Gastrocnemius medialis (tissue), 4 donors: ENCODE results near the gene HSD11B2. TPM values are rescaled to one million over a fixed set of nuclear protein-coding genes. Genes with fewer than 3 reads are reported as not detected.
A peak's percentile ranks its signal among the peaks of the same experiment; 100 is the strongest.

ENCODE experiments used
- ATAC-seq, 2 donors: fragments of 150-250 bp; one replicate each; pipeline ENCODE4 v1.9.1; 2016
- DNase-seq, 2 donors: peaks; one replicate each; pipeline ENCODE4 v3.0.0-alpha.2; 2019
- H3K27ac ChIP-seq, 4 donors: fragments of 200-600 bp; sonication (generic); 1 replicate in 1 of 4; 2 replicates in 3 of 4; pipeline ENCODE4 v1.5.1; 2016 to 2018; ENCODE audit warnings: mild to moderate bottlenecking in 2 of 4, moderate library complexity in 1 of 4
- H3K27me3 ChIP-seq, 3 donors: fragments of 200-600 bp; sonication (generic) in 2 of 3; 1 replicate in 1 of 3; 2 replicates in 2 of 3; pipeline versions ENCODE4 v1.5.1 to v1.6.0; 2016 to 2019; ENCODE audit warnings: mild to moderate bottlenecking in 1 of 3, moderate library complexity in 1 of 3
- H3K36me3 ChIP-seq, 2 donors: fragments of 200-600 bp; sonication (generic) in 1 of 2; one replicate each; pipeline ENCODE4 v1.5.1; 2017 to 2018
- H3K4me1 ChIP-seq, 2 donors: fragments of 200-600 bp; sonication (generic) in 1 of 2; one replicate each; pipeline ENCODE4 v1.5.1; 2016 to 2017; ENCODE audit warnings: mild to moderate bottlenecking in 2 of 2
- H3K4me3 ChIP-seq, 4 donors: fragments of 200-600 bp; sonication (generic) in 3 of 4; 1 replicate in 1 of 4; 2 replicates in 3 of 4; pipeline ENCODE4 v1.5.1; 2016 to 2019; ENCODE audit warnings: mild to moderate bottlenecking in 2 of 4
- H3K9me3 ChIP-seq, 3 donors: fragments of 200-600 bp; sonication (generic) in 2 of 3; 1 replicate in 1 of 3; 2 replicates in 2 of 3; pipeline ENCODE4 v1.5.1; 2016 to 2019
- POLR2A ChIP-seq, 2 donors: fragments of 450-650 bp; IDR thresholded peaks; one replicate each; pipeline ENCODE4 v1.6.1; 2017; ENCODE audit warnings: antibody characterized with exemption in 2 of 2, mild to moderate bottlenecking in 2 of 2, moderate library complexity in 2 of 2
- in situ Hi-C, 4 donors: fragments of 200-750 bp; cut with MboI; loops; one replicate each; pipeline versions ENCODE4 v1.15.0 to v1.8.0; 2017; ENCODE audit warnings: low sequenced_read_pairs in 4 of 4
- intact Hi-C: fragments of 100-400 bp; cut with DNase I; formaldehyde crosslinking; loops from one replicate; pipeline ENCODE4 v1.15.1; 2023; ENCODE audit warnings: low total_unique reads
- total RNA-seq, 4 donors: library from RNA; depleted of rRNA; stranded (reverse); fragments of >200 nt; gene quantifications; one replicate each; pipeline versions ENCODE4 v1.1.0 to v1.2.3, GENCODE V29; 2016
- TF ChIP-seq, protein P1 (sequence below), 5 experiments: fragments of 450-650 bp in 3 of 5; fragments of 200-600 bp in 2 of 5; sonication (generic) in 2 of 5; IDR thresholded peaks in 4 of 5; conservative IDR thresholded peaks in 1 of 5; 1 replicate in 4 of 5; 2 replicates in 1 of 5; pipeline ENCODE4 v1.5.1; 2016 to 2019; ENCODE audit warnings: antibody characterized with exemption in 5 of 5, mild to moderate bottlenecking in 3 of 5, moderate library complexity in 3 of 5

HSD11B2 gene
- total RNA-seq, 4 donors from 2014 or later: 2.3 to 4.1 TPM; not detected in 2

DNA sequence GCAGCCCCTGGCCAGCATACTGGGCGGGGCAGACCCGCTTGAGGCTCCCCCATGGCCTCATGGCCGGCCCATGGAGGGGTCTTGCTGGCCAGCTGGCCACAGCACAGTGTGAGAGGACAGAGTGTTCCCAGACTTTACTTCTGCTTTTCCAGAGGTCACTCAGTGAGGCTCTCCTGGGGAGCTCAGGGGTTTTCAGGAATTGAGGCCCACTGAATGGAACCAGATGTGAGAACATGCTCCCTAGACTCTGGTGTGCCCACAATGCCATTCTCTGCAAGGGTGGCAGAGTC lies 28.9 kb downstream of the HSD11B2 start:
- DNase-seq (no peak), ATAC-seq (no peak)
- H3K27me3 ChIP-seq: no peaks in the 10 kb centered on the region
- no peaks in the 10 kb centered on the region for H3K9me3 ChIP-seq
- in situ Hi-C loops: no loop called here
- H3K4me3 ChIP-seq: no peak overlapping the region
- intact Hi-C loops: no loop called here
- TF ChIP-seq, protein P1, sequence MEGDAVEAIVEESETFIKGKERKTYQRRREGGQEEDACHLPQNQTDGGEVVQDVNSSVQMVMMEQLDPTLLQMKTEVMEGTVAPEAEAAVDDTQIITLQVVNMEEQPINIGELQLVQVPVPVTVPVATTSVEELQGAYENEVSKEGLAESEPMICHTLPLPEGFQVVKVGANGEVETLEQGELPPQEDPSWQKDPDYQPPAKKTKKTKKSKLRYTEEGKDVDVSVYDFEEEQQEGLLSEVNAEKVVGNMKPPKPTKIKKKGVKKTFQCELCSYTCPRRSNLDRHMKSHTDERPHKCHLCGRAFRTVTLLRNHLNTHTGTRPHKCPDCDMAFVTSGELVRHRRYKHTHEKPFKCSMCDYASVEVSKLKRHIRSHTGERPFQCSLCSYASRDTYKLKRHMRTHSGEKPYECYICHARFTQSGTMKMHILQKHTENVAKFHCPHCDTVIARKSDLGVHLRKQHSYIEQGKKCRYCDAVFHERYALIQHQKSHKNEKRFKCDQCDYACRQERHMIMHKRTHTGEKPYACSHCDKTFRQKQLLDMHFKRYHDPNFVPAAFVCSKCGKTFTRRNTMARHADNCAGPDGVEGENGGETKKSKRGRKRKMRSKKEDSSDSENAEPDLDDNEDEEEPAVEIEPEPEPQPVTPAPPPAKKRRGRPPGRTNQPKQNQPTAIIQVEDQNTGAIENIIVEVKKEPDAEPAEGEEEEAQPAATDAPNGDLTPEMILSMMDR (IDR thresholded peaks at IDR 0.05 in 4 of 5, conservative IDR thresholded peaks at IDR 0.05 in 1 of 5): no peak
- no peak for TF ChIP-seq POLR2A (IDR thresholded peaks at IDR 0.05)
- no peaks in the 10 kb centered on the region for H3K36me3 ChIP-seq
- H3K4me1 ChIP-seq: peaks cover 88% of the 10 kb centered on the region in 2 donors
- peak overlapping the region; percentile 54 to 90 (median 70) for H3K27ac ChIP-seq

DNA sequence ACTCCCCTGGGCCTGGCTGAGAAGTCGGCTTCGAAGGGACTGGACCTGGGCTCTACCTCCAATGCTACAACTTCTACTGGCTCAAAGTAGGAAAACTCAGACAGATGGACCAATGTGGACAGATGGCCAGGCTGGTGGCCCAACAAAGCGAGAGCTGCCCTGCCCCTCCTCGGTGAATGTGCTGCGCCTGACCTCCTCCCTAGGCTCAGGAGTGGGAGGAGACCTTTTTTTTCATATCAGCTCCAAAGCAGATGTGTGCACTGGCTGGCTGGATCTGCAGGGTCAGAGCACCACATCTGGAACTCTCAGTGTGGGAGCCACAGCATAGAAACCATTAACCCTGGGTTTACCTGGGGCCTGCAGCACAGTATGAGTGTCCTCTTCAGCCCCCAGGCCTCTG lies 29.2 kb downstream of the HSD11B2 start:
- Histone ChIP-seq H3K27me3 (no peaks in the 10 kb centered on the region), H3K9me3 (no peaks in the 10 kb centered on the region), H3K4me3 (no peak overlapping the region), H3K27ac (peak overlapping the region; percentile 54 to 90 (median 70)), H3K4me1 (peaks cover 92% of the 10 kb centered on the region in 2 donors), H3K36me3 (no peaks in the 10 kb centered on the region)
- ATAC-seq (no peak), DNase-seq (peak in 1 of 2 donors; percentile 35)
- in situ Hi-C loops (no loop called here), intact Hi-C loops (no loop called here)
- TF ChIP-seq POLR2A (IDR thresholded peaks at IDR 0.05): no peak
- TF ChIP-seq, protein P1 (IDR thresholded peaks at IDR 0.05 in 4 of 5, conservative IDR thresholded peaks at IDR 0.05 in 1 of 5): no peak

DNA sequence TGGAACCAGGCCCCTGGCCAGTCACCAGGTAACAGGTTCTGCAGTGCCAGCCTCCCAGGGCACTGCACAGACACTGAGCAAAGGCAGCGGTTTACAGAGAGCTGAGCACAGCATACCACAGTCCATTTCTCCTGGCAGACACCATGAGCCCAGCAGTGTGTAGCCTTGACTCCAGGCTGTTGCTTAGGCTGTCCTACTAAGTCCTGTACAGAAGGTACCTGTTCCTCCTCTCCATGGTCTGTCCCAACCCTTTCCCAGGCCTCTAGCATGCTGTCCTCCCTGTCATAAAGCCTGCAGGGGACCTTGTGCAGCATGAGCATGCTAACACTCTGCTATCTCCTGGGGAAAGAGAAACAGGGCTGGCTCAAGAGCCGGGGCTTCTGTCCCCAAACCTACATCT lies 30.0 kb downstream of the HSD11B2 start:
- Histone ChIP-seq H3K27me3 (no peaks in the 10 kb centered on the region), H3K4me1 (peaks cover 99% of the 10 kb centered on the region in 2 donors), H3K36me3 (no peaks in the 10 kb centered on the region), H3K4me3 (no peak overlapping the region), H3K27ac (peak overlapping the region in 3 of 4 donors; percentile 67 to 90 (median 73)), H3K9me3 (no peaks in the 10 kb centered on the region)
- ATAC-seq: no peak
- TF ChIP-seq, protein P1 (IDR thresholded peaks at IDR 0.05 in 4 of 5, conservative IDR thresholded peaks at IDR 0.05 in 1 of 5): no peak
- no peak for TF ChIP-seq POLR2A (IDR thresholded peaks at IDR 0.05)
- DNase-seq: no peak
- intact Hi-C loops: no loop called here
- in situ Hi-C loops: no loop called here

DNA sequence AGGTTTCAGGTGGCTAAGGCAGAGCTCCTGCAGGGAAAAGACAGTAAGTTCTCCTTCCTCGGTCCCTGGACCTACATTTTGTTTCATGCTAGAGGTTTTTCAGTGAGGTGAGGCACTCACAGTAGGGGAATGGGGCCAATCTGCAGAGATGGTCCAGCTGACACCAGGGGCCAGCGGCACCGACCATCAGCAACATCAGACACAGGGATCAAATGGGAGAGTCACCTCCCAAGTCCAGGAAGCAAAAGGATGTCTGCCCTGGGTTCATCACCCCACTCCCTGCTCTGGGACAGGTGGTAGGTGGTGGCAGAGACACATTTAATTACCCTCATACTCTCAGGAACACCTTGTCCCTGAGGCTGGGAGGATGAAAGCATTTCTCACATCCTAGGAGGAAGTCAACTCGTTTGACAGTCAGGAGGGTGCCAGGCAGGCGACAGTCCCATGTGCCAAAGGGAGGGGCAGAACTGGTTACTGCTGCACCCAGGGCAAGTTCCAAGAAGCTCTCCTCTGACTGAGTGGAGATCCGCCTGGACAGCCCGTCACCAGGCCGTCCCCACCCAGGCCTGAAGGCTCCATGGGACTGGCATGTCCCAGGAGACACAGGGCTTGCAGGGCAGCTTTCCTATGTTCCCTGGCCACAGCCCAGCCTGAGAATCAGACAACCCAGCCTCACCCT lies 30.8 kb downstream of the HSD11B2 start:
- Histone ChIP-seq H3K27ac (peak overlapping the region; percentile 54 to 90 (median 70)), H3K4me3 (no peak overlapping the region), H3K4me1 (peaks cover 92 to 93% of the 10 kb centered on the region in 2 donors), H3K9me3 (no peaks in the 10 kb centered on the region), H3K27me3 (no peaks in the 10 kb centered on the region), H3K36me3 (no peaks in the 10 kb centered on the region)
- intact Hi-C loops: no loop called here
- in situ Hi-C loops: no loop called here
- peak; percentile 65 to 77 for ATAC-seq
- TF ChIP-seq POLR2A (IDR thresholded peaks at IDR 0.05): no peak
- TF ChIP-seq, protein P1 (IDR thresholded peaks at IDR 0.05 in 4 of 5, conservative IDR thresholded peaks at IDR 0.05 in 1 of 5): no peak
- DNase-seq: peak; percentile 86 to 95

DNA sequence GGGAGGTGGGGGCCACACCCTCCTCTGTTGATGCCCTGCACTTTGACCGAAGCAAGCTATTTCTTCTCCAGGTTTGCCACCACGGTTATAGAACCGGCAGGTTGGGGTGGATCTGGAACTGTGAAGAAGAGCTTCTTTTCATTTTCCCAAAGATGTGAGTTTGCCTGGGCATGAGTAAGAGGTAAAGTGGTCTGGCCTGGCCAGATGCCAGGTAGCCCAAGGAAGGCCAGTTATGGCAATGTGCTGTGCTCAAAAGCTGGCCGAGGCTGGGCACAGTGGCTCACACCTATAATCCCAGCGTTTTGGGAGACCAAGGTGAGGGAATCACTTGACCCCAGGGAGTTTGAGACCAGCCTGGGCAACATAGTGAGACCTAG lies 31.3 kb downstream of the HSD11B2 start:
- Histone ChIP-seq H3K4me1 (peaks cover 87 to 90% of the 10 kb centered on the region in 2 donors), H3K27me3 (no peaks in the 10 kb centered on the region), H3K36me3 (no peaks in the 10 kb centered on the region), H3K27ac (peak overlapping the region; percentile 40 to 90 (median 64)), H3K4me3 (no peak overlapping the region), H3K9me3 (no peaks in the 10 kb centered on the region)
- ATAC-seq (no peak), DNase-seq (no peak)
- in situ Hi-C loops (no loop called here), intact Hi-C loops (no loop called here)
- TF ChIP-seq, protein P1 (IDR thresholded peaks at IDR 0.05 in 4 of 5, conservative IDR thresholded peaks at IDR 0.05 in 1 of 5): no peak
- no peak for TF ChIP-seq POLR2A (IDR thresholded peaks at IDR 0.05)
